Measurements from ENCODE around the gene OR51Q1.

- TF ChIP-seq, protein P1, sequence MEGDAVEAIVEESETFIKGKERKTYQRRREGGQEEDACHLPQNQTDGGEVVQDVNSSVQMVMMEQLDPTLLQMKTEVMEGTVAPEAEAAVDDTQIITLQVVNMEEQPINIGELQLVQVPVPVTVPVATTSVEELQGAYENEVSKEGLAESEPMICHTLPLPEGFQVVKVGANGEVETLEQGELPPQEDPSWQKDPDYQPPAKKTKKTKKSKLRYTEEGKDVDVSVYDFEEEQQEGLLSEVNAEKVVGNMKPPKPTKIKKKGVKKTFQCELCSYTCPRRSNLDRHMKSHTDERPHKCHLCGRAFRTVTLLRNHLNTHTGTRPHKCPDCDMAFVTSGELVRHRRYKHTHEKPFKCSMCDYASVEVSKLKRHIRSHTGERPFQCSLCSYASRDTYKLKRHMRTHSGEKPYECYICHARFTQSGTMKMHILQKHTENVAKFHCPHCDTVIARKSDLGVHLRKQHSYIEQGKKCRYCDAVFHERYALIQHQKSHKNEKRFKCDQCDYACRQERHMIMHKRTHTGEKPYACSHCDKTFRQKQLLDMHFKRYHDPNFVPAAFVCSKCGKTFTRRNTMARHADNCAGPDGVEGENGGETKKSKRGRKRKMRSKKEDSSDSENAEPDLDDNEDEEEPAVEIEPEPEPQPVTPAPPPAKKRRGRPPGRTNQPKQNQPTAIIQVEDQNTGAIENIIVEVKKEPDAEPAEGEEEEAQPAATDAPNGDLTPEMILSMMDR (conservative IDR thresholded peaks at IDR 0.05 in 1 of 2, IDR thresholded peaks at IDR 0.05 in 1 of 2; ENCODE audit: low read depth in 1 of 2, low read length in 2 of 2), result no peak
- no peak for TF ChIP-seq EZH2 (IDR thresholded peaks at IDR 0.05; ENCODE audit: low read length, missing control alignments)
These were observed 38.3 kb upstream of the OR51Q1 start, which contains the start of gene OR51M1 for GRCh38 chr11:5383576-5383975.
